CD14-positive monocyte (primary cell): ENCODE measurements around the gene ANKRD23. TPM values are rescaled to one million over a fixed set of nuclear protein-coding genes. Genes with fewer than 3 reads are reported as not detected.

Source experiments
- DNase-seq, 3 donors: peaks; one replicate each; pipeline ENCODE4 v3.0.0-alpha.2; 2011 to 2022
- H2AFZ ChIP-seq: 2 replicates; pipeline ENCODE4 v1.6.0; 2012; ENCODE audit warnings: mild to moderate bottlenecking, low read depth, low read length, inconsistent platforms; ENCODE audit not compliant: insufficient read depth, poor library complexity, severe bottlenecking
- H3K27ac ChIP-seq, 2 donors: 1 replicate in 1 of 2; 2 replicates in 1 of 2; pipeline ENCODE4 v1.5.1; 2012 to 2013; ENCODE audit warnings: low read length in 2 of 2, control low read depth in 1 of 2, inconsistent platforms in 1 of 2, low read depth in 1 of 2, mild to moderate bottlenecking in 1 of 2
- H3K27me3 ChIP-seq, 2 donors: one replicate each; pipeline versions ENCODE4 v1.6.0 to v1.6.1; 2011 to 2013; ENCODE audit warnings: low read length in 2 of 2; ENCODE audit not compliant: control insufficient read depth in 2 of 2, insufficient read depth in 2 of 2
- H3K36me3 ChIP-seq, 2 donors: replicated peaks in 1 of 2; 1 replicate in 1 of 2; 2 replicates in 1 of 2; pipeline versions ENCODE4 v1.5.1 to v1.6.1; 2012 to 2013; ENCODE audit warnings: low read length in 2 of 2, control low read depth in 1 of 2, inconsistent platforms in 1 of 2, mild to moderate bottlenecking in 1 of 2; ENCODE audit not compliant: insufficient read depth in 2 of 2, control insufficient read depth in 1 of 2
- H3K4me1 ChIP-seq, 2 donors: 1 replicate in 1 of 2; 2 replicates in 1 of 2; pipeline versions ENCODE4 v1.5.1 to v1.6.1; 2012 to 2013; ENCODE audit warnings: low read length in 2 of 2, control low read depth in 1 of 2, inconsistent platforms in 1 of 2, mild to moderate bottlenecking in 1 of 2, moderate library complexity in 1 of 2; ENCODE audit not compliant: insufficient read depth in 2 of 2, control insufficient read depth in 1 of 2
- H3K4me2 ChIP-seq: replicated peaks from 2 replicates; pipeline ENCODE3; 2012; ENCODE audit warnings: low read length, moderate library complexity, mild to moderate bottlenecking; ENCODE audit not compliant: poor library complexity, severe bottlenecking; ENCODE audit errors: extremely low read depth
- H3K4me3 ChIP-seq, 3 experiments: fragments of 200-600 bp in 1 of 3; sonication (generic) in 1 of 3; replicated peaks in 1 of 3; 1 replicate in 2 of 3; 2 replicates in 1 of 3; pipeline ENCODE4 v1.5.1; 2011 to 2013; ENCODE audit warnings: low read length in 3 of 3, mild to moderate bottlenecking in 3 of 3, control low read depth in 2 of 3, low read depth in 2 of 3, inconsistent platforms in 1 of 3, moderate library complexity in 1 of 3
- H3K79me2 ChIP-seq: 2 replicates; pipeline ENCODE4 v1.6.0; 2012; ENCODE audit warnings: mild to moderate bottlenecking, control low read depth, inconsistent platforms, low read length, moderate library complexity; ENCODE audit not compliant: insufficient read depth
- H3K9ac ChIP-seq: 2 replicates; pipeline ENCODE4 v1.6.0; 2017; ENCODE audit warnings: low read length, mild to moderate bottlenecking; ENCODE audit not compliant: insufficient read depth, poor library complexity, severe bottlenecking
- H3K9me3 ChIP-seq, 2 donors: replicated peaks in 1 of 2; 1 replicate in 1 of 2; 2 replicates in 1 of 2; pipeline versions ENCODE4 v1.5.1 to v1.6.1; 2012 to 2013; ENCODE audit warnings: low read length in 2 of 2, control low read depth in 1 of 2; ENCODE audit not compliant: control insufficient read depth in 1 of 2, insufficient read depth in 1 of 2
- H4K20me1 ChIP-seq: 2 replicates; pipeline ENCODE4 v1.6.0; 2012; ENCODE audit warnings: mild to moderate bottlenecking, low read length, control low read depth, moderate library complexity; ENCODE audit not compliant: insufficient read depth
- H3K27ac Mint-ChIP-seq, 7 donors: one replicate each; pipeline ENCODE4 v1.8.0; 2020; ENCODE audit warnings: mild to moderate bottlenecking in 7 of 7, mixed read lengths in 7 of 7, moderate library complexity in 6 of 7, inconsistent platforms in 2 of 7
- H3K27me3 Mint-ChIP-seq, 3 donors: one replicate each; pipeline ENCODE4 v1.8.0; 2021 to 2022; ENCODE audit warnings: low read depth in 3 of 3, mild to moderate bottlenecking in 3 of 3, mixed read lengths in 3 of 3, moderate library complexity in 3 of 3, inconsistent platforms in 1 of 3
- H3K36me3 Mint-ChIP-seq, 2 donors: one replicate each; pipeline ENCODE4 v1.8.0; 2020; ENCODE audit warnings: mixed read lengths in 2 of 2, inconsistent platforms in 1 of 2, mild to moderate bottlenecking in 1 of 2
- H3K4me1 Mint-ChIP-seq: one replicate; pipeline ENCODE4 v1.8.0; 2020; ENCODE audit warnings: mild to moderate bottlenecking, mixed read lengths
- H3K4me3 Mint-ChIP-seq, 2 donors: one replicate each; pipeline ENCODE4 v1.8.0; 2020; ENCODE audit warnings: mild to moderate bottlenecking in 2 of 2, mixed read lengths in 2 of 2, moderate library complexity in 1 of 2
- H3K9me3 Mint-ChIP-seq, 7 donors: one replicate each; pipeline ENCODE4 v1.8.0; 2020 to 2022; ENCODE audit warnings: mixed read lengths in 7 of 7, mild to moderate bottlenecking in 6 of 7, moderate library complexity in 6 of 7, inconsistent platforms in 2 of 7
- CTCF ChIP-seq: fragments of 200-600 bp; IDR thresholded peaks from one replicate; pipeline ENCODE4 v1.8.0; 2022; ENCODE audit warnings: antibody characterized with exemption, mild to moderate bottlenecking
- WGBS: methylation state at CpG from one replicate; pipeline ENCODE4 v1.1.5; 2013; ENCODE audit warnings: missing lambda C conversion rate; ENCODE audit not compliant: insufficient coverage; 5-methylcytosine and 5-hydroxymethylcytosine counted together
- intact Hi-C, 2 donors: fragments of 100-400 bp; cut with micrococcal nuclease; formaldehyde crosslinking; loops; one replicate each; pipeline versions ENCODE4 v1.15.0 to v1.15.1; 2023
- polyA plus RNA-seq, 3 donors: library from polyadenylated mRNA; depleted of rRNA in 1 of 3; unstranded in 2 of 3; stranded (reverse) in 1 of 3; fragments of 300-500 nt in 2 of 3; fragments of >200 nt in 1 of 3; fragmentation: Illumina TruSeq in 2 of 3; gene quantifications; 1 replicate in 2 of 3; 2 replicates in 1 of 3; pipeline ENCODE4 v1.2.3, GENCODE V29; 2012 to 2021

Gene ANKRD23
- polyA plus RNA-seq, 3 donors = 1.4 TPM; not detected in 2

GRCh38 chr2:96877631-96878092 lies 33.8 kb upstream of the ANKRD23 start:
- Histone ChIP-seq H3K9me3 (no peaks in the 10 kb centered on the region), H3K27me3 (peaks cover 9 to 93% of the 10 kb centered on the region in 2 donors), H3K4me2 (no peak overlapping the region), H3K9ac (no peak overlapping the region), H3K36me3 (no peaks in the 10 kb centered on the region), H3K4me3 (no peak overlapping the region), H2AFZ (no peak overlapping the region), H3K27ac (no peak overlapping the region), H4K20me1 (no peaks in the 10 kb centered on the region), H3K79me2 (no peaks in the 10 kb centered on the region), H3K4me1 (peaks cover 20% of the 10 kb centered on the region in 2 donors)
- no peak for DNase-seq
- 98% methylated on average over 14 of the region's 15 CpGs for WGBS
- no peak overlapping the region for H3K27ac Mint-ChIP-seq
- no peak for TF ChIP-seq CTCF
- H3K4me1 Mint-ChIP-seq = peaks cover 27% of the 10 kb centered on the region
- peaks cover 59 to 97% (median 78%) of the 10 kb centered on the region in 3 donors for H3K27me3 Mint-ChIP-seq
- peak overlapping the region in 1 of 2 donors; percentile 26 for H3K4me3 Mint-ChIP-seq
- intact Hi-C loops = no loop called here
- no peaks in the 10 kb centered on the region for H3K36me3 Mint-ChIP-seq
- peaks cover 0 to 10% (median 0%) of the 10 kb centered on the region in 7 donors for H3K9me3 Mint-ChIP-seq

- Mint-ChIP-seq H3K36me3 (no peaks in the 10 kb centered on the region), H3K27ac (no peak overlapping the region), H3K27me3 (peaks cover 60 to 97% (median 80%) of the 10 kb centered on the region in 3 donors), H3K4me1 (peaks cover 27% of the 10 kb centered on the region), H3K9me3 (peaks cover 0 to 12% (median 0%) of the 10 kb centered on the region in 7 donors), H3K4me3 (peak overlapping the region in 1 of 2 donors; percentile 15)
- Histone ChIP-seq H3K4me2 (no peak overlapping the region), H4K20me1 (no peaks in the 10 kb centered on the region), H3K4me1 (peaks cover 20% of the 10 kb centered on the region in 2 donors), H3K4me3 (no peak overlapping the region), H3K9me3 (no peaks in the 10 kb centered on the region), H3K9ac (no peak overlapping the region), H3K36me3 (no peaks in the 10 kb centered on the region), H2AFZ (no peak overlapping the region), H3K27me3 (peaks cover 10 to 93% of the 10 kb centered on the region in 2 donors), H3K27ac (no peak overlapping the region), H3K79me2 (no peaks in the 10 kb centered on the region)
- no peak for DNase-seq
- TF ChIP-seq CTCF = no peak
- 93% methylated on average over 2 of the region's 6 CpGs for WGBS
- intact Hi-C loops = no loop called here
Observed at GRCh38 chr2:96877042-96877451, 33.2 kb upstream of the ANKRD23 start.
